GM13976 (cell line): ENCODE results near the gene PPP3CA.

Source experiments
- DNase-seq: peaks from one replicate; pipeline ENCODE4 v3.0.0; 2012; ENCODE audit warnings: low spot score
- CTCF ChIP-seq: IDR thresholded peaks from 2 replicates; pipeline ENCODE4 v1.5.1; 2012; ENCODE audit warnings: borderline replicate concordance, mild to moderate bottlenecking; ENCODE audit not compliant: insufficient read depth; ENCODE audit errors: extremely low read depth, missing control alignments, control extremely low read depth
- in situ Hi-C: fragments of 300-500 bp; cut with MboI; formaldehyde crosslinking; loops from one replicate; pipeline ENCODE4 v1.12.0; 2022; ENCODE audit warnings: low sequenced_read_pairs, mixed read lengths, inconsistent platforms; ENCODE audit not compliant: unreplicated experiment

The PPP3CA gene

GRCh38 chr4:101322743-101323142 lies 24.6 kb downstream of the PPP3CA start:
- no peak for DNase-seq
- TF ChIP-seq CTCF: no peak
- in situ Hi-C loops: no loop called here

DNA sequence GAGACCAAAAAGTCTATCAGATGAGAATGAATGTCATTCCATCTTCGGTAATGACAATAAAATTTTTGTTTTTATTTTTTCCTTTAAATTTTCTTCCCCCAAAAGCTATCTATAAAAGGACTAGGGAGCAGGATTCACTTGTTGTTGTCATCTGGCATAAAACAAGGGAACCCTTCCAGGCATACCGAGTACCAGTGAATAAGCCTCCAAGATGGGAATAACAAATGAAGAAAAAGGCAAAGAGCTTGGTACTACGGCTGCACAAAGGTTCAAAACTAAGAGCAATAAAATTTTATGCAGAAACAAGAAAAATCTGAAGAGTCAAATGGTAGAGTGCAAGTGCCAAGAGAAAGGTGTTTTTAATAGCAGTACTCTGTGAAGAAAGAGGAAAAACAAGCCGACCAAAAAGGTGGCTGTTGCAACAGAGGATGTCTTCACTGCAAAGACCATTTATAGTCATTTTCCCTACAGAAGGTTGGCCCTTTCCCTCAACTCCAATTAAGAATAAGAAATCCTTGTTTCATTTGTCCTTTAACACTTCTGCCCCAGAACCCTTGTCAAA lies 25.8 kb downstream of the PPP3CA start:
- in situ Hi-C loops: no loop called here
- TF ChIP-seq CTCF: no peak

GRCh38 chr4:101315786-101316185 lies 31.5 kb downstream of the PPP3CA start:
- in situ Hi-C loops: no loop called here
- no peak for TF ChIP-seq CTCF
- no peak for DNase-seq

More for the DNA sequence above, 25.8 kb downstream of the PPP3CA start:
- no peak for DNase-seq

DNA sequence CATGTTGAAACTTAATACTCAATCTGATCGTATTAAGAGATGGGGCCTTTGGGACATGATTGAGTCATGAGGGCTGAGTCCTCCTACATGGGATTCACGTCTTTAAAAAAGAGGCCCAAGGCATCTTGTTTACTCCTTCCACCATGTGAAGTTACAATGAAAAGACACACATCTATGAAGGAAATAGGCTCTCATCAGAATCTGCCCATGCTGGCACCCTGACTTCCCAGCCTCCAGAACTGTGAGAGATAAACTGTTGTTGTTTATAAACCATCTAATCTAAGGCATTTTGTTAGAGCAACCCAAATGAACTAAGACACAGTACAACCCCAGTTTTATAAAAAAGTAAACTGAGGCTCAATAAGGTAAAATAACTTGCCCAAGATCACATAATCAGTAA lies 32.3 kb downstream of the PPP3CA start:
- no peak for DNase-seq
- no peak for TF ChIP-seq CTCF
- in situ Hi-C loops: no loop called here

DNA sequence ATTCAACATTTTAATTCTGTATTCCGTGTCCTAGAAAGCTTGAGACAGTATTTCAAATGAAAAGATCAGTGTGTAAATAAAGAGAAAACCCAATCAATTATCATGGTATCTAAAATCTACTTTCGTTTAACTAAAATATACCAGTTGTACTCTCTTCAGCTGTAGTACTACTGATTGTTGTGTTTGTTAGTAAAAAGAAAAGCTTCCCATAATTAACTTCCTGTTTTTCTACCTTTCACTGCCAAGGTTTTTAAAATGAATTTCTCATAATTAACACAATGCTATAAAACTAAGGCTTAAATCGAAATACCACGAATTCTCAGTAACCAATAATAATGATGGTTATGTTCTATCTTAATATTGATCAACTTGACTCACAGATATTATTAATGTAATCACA lies 37.4 kb downstream of the PPP3CA start:
- no peak for TF ChIP-seq CTCF
- DNase-seq: no peak
- in situ Hi-C loops: no loop called here

GRCh38 chr4:101307899-101308298 lies 39.4 kb downstream of the PPP3CA start:
- no peak for DNase-seq
- in situ Hi-C loops: no loop called here
- TF ChIP-seq CTCF: no peak
